MM.1S (cell line): Measurements from ENCODE around the gene CTNNA1.

Source experiments
- EZH2 ChIP-seq: fragments of 300-600 bp; sonication (generic); optimal IDR thresholded peaks from 2 replicates; pipeline ENCODE3; 2017; ENCODE audit warnings: low read depth, mild to moderate bottlenecking, antibody characterized with exemption, low read length, mixed read lengths
- TF ChIP-seq, protein P1 (sequence below): fragments of 300-600 bp; sonication (generic); IDR thresholded peaks from 2 replicates; pipeline ENCODE4 v1.5.1; 2016; ENCODE audit warnings: antibody characterized with exemption, low read length, mixed read lengths

DNA sequence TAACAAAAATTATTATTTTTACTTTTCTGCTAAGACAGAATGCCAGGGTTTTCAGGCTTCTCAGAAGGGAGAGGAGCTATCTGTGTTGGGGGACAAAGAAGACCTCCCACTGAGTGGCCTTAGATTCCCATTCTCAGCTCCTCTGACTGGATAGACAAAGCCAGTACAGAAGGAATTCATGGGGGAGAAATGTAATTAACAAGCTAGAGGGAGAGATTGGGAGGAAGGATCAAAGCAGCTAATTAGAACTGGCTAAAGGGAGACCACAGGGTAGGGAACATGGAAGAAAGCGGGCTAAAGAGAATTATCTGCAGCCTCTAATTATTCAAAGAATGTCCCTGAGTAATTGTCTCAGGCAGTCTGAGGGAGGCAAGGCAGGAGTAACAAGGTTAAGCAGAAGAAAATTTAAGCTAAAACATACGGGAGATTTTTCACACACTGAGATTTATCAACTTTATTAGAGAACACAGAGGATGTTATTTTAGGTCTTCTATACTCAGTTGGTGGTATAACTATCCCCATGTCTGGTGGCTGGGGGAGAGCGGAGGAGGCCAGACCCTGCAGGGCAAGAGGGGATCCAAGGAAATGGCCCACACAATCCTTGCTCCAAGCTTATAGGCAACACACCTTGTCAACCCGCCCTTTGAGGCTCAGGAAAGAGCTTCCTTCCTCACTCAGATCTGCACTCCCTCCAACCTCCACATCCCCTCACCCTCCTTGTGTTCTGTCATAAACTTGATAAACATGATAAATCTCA is 209.6 kb downstream of the CTNNA1 start:
- TF ChIP-seq, protein P1, sequence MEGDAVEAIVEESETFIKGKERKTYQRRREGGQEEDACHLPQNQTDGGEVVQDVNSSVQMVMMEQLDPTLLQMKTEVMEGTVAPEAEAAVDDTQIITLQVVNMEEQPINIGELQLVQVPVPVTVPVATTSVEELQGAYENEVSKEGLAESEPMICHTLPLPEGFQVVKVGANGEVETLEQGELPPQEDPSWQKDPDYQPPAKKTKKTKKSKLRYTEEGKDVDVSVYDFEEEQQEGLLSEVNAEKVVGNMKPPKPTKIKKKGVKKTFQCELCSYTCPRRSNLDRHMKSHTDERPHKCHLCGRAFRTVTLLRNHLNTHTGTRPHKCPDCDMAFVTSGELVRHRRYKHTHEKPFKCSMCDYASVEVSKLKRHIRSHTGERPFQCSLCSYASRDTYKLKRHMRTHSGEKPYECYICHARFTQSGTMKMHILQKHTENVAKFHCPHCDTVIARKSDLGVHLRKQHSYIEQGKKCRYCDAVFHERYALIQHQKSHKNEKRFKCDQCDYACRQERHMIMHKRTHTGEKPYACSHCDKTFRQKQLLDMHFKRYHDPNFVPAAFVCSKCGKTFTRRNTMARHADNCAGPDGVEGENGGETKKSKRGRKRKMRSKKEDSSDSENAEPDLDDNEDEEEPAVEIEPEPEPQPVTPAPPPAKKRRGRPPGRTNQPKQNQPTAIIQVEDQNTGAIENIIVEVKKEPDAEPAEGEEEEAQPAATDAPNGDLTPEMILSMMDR, result no peak
- no peak for TF ChIP-seq EZH2
